Fibroblast of lung (primary cell): ENCODE results near the gene EXOC6B.

Experiments
- EZH2 ChIP-seq: IDR thresholded peaks from 2 replicates; pipeline ENCODE4 v1.5.1; 2012; ENCODE audit warnings: low read length, control low read depth, mild to moderate bottlenecking; ENCODE audit errors: missing control alignments
- TF ChIP-seq, protein P1 (sequence below), 2 donors: IDR thresholded peaks in 1 of 2; conservative IDR thresholded peaks in 1 of 2; 1 replicate in 1 of 2; 2 replicates in 1 of 2; pipeline ENCODE4 v1.5.1; 2011 to 2012; ENCODE audit warnings: low read length in 2 of 2, control low read depth in 1 of 2, inconsistent platforms in 1 of 2, low read depth in 1 of 2, mild to moderate bottlenecking in 1 of 2

DNA sequence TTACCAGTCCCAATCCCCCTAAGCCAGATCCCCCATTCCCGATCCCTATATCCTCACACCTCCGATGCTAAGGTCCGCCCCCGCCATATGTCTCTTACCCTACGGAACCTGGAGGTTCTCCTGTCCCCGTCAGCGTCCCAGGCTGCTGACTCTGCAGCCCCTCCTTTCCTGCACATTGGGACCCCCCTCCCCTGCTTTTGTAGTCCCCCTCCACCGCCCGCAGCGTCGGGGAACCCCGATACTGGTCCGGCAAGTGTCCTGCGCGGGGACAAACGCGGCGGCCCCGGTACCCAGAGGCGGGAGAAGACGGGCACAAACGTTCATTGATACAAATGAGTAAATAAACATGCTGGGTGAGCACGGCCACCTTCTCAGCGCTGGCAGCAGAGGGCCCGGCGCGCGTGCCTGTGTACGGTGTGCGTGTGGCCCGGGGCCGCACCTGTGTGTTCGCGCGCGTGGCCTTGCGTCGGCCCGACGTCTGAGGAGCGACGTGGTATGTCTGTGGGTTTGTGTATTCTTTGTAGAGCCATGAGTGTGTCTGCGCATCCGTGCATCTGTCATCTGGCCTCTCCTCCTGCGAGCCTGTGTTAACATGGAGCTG is 676.2 kb downstream of the EXOC6B start:
- TF ChIP-seq, protein P1, sequence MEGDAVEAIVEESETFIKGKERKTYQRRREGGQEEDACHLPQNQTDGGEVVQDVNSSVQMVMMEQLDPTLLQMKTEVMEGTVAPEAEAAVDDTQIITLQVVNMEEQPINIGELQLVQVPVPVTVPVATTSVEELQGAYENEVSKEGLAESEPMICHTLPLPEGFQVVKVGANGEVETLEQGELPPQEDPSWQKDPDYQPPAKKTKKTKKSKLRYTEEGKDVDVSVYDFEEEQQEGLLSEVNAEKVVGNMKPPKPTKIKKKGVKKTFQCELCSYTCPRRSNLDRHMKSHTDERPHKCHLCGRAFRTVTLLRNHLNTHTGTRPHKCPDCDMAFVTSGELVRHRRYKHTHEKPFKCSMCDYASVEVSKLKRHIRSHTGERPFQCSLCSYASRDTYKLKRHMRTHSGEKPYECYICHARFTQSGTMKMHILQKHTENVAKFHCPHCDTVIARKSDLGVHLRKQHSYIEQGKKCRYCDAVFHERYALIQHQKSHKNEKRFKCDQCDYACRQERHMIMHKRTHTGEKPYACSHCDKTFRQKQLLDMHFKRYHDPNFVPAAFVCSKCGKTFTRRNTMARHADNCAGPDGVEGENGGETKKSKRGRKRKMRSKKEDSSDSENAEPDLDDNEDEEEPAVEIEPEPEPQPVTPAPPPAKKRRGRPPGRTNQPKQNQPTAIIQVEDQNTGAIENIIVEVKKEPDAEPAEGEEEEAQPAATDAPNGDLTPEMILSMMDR (conservative IDR thresholded peaks at IDR 0.05 in 1 of 2, IDR thresholded peaks at IDR 0.05 in 1 of 2; ENCODE audit: low read depth in 1 of 2, low read length in 2 of 2), result no peak
- TF ChIP-seq EZH2, result peak; percentile 94
